Measurements from ENCODE around the gene ARL2BP. TPM values are rescaled to one million over a fixed set of nuclear protein-coding genes. Genes with fewer than 3 reads are reported as not detected.

Gene ARL2BP
- total and polyA plus RNA-seq, 2 of the 13 experiments (the other 11 are each of a cell fraction or from before 2014, with no cell fraction given): 64.3 to 67.6 TPM

GRCh38 chr16:57283214-57283958, 38.3 kb downstream of the ARL2BP start (continued):
- peak; percentile 33 for TF ChIP-seq RBM22 (optimal IDR thresholded peaks at IDR 0.05; ENCODE audit: low read length)
- no peak for TF ChIP-seq TMF1 (CRISPR knock-in tag; IDR thresholded peaks at IDR 0.05; ENCODE audit: low read depth)
- TF ChIP-seq FOXC1 (CRISPR knock-in tag; IDR thresholded peaks at IDR 0.05; ENCODE audit: borderline replicate concordance): no peak
- TF ChIP-seq TBP (CRISPR knock-in tag; IDR thresholded peaks at IDR 0.05): no peak
- no peak for TF ChIP-seq TCF7 (IDR thresholded peaks at IDR 0.05; ENCODE audit: low read depth)
- TF ChIP-seq ZNF281 (CRISPR knock-in tag; IDR thresholded peaks at IDR 0.05; ENCODE audit: borderline replicate concordance): peak; percentile 2; the same call in 1 of the 2 replicates
- no peak for TF ChIP-seq SKI (IDR thresholded peaks at IDR 0.05; ENCODE audit: partially characterized antibody)
- no peak for TF ChIP-seq ZNF569 (CRISPR knock-in tag; IDR thresholded peaks at IDR 0.05; ENCODE audit: borderline replicate concordance)
- no peak for TF ChIP-seq NFYC (CRISPR knock-in tag; IDR thresholded peaks at IDR 0.05)
- TF ChIP-seq MAZ (IDR thresholded peaks at IDR 0.05; ENCODE audit: borderline replicate concordance, low read depth, low read length): no peak
- no peak for TF ChIP-seq MAZ (CRISPR knock-in tag; IDR thresholded peaks at IDR 0.05; ENCODE audit: low read depth)
- peak; percentile 23; the same call in 1 of the 2 replicates for TF ChIP-seq MED1 (CRISPR knock-in tag; IDR thresholded peaks at IDR 0.05)
- no peak for TF ChIP-seq ZBTB2 (CRISPR knock-in tag; IDR thresholded peaks at IDR 0.05; ENCODE audit: low read depth)
- TF ChIP-seq TIGD3 (CRISPR knock-in tag; IDR thresholded peaks at IDR 0.05; ENCODE audit: borderline replicate concordance): no peak; the same call in 1 of the 2 replicates
- no peak for TF ChIP-seq ZSCAN21 (CRISPR knock-in tag; IDR thresholded peaks at IDR 0.05; ENCODE audit: borderline replicate concordance)
- no peak for TF ChIP-seq ZNF543 (CRISPR knock-in tag; IDR thresholded peaks at IDR 0.05)
- no peak; the same call in 1 of the 2 replicates for TF ChIP-seq PITX1 (CRISPR knock-in tag; IDR thresholded peaks at IDR 0.05)
- no peak for TF ChIP-seq RFXANK (CRISPR knock-in tag; IDR thresholded peaks at IDR 0.05)
- no peak for TF ChIP-seq ARNT2 (CRISPR knock-in tag; IDR thresholded peaks at IDR 0.05; ENCODE audit: low read depth)
- TF ChIP-seq NBN (conservative IDR thresholded peaks at IDR 0.05): no peak
- TF ChIP-seq ZBTB4 (CRISPR knock-in tag; IDR thresholded peaks at IDR 0.05; ENCODE audit: borderline replicate concordance): no peak
